ENCODE results near the gene NCOA3. TPM values are rescaled to one million over a fixed set of nuclear protein-coding genes. Genes with fewer than 3 reads are reported as not detected.

The NCOA3 gene
- total RNA-seq, 1 donor from 2014 or later: 187 TPM

GRCh38 chr20:47694021-47694818 lies 192.5 kb downstream of the NCOA3 start:
- CTCF ChIA-PET: no interaction called here
- H3K9me3 Mint-ChIP-seq: peaks cover 10% of the 10 kb centered on the region
- no peak overlapping the region for H3K4me3 Mint-ChIP-seq
- ATAC-seq (ENCODE audit: low read depth) (no peak), DNase-seq (no peak)
- intact Hi-C loops (cut with micrococcal nuclease): no loop called here
- no peak for TF ChIP-seq CTCF (IDR thresholded peaks at IDR 0.05)
- no peaks in the 10 kb centered on the region for H3K36me3 Mint-ChIP-seq (ENCODE audit: low read depth)
- H3K27ac Mint-ChIP-seq: no peak overlapping the region
- peaks cover 2% of the 10 kb centered on the region for H3K27me3 Mint-ChIP-seq
- POLR2A ChIA-PET: no interaction called here
- H3K4me1 Mint-ChIP-seq: peaks cover 4% of the 10 kb centered on the region

- no peak for TF ChIP-seq CTCF (IDR thresholded peaks at IDR 0.05)
- H3K4me1 Mint-ChIP-seq: peaks cover 4% of the 10 kb centered on the region
- peaks cover 3% of the 10 kb centered on the region for H3K9me3 Mint-ChIP-seq
- DNase-seq: no peak
- H3K36me3 Mint-ChIP-seq (ENCODE audit: low read depth): no peaks in the 10 kb centered on the region
- ChIA-PET POLR2A (no interaction called here), CTCF (no interaction called here)
- H3K4me3 Mint-ChIP-seq: no peak overlapping the region
- H3K27ac Mint-ChIP-seq: no peak overlapping the region
- ATAC-seq (ENCODE audit: low read depth): no peak
- intact Hi-C loops (cut with micrococcal nuclease): no loop called here
- H3K27me3 Mint-ChIP-seq: peaks cover 5% of the 10 kb centered on the region
Measured at GRCh38 chr20:47696856-47697255, 195.2 kb downstream of the NCOA3 start.

- ChIA-PET CTCF (interaction anchor here (1.1 kb wide), 1 partner anchor 17 kb away, joined by 3 read pairs; no protein-coding TSS in a partner anchor), POLR2A (no interaction called here)
- H3K4me1 Mint-ChIP-seq: peaks cover 4% of the 10 kb centered on the region
- H3K4me3 Mint-ChIP-seq: no peak overlapping the region
- no peak for ATAC-seq (ENCODE audit: low read depth)
- no peak for DNase-seq
- H3K9me3 Mint-ChIP-seq: no peaks in the 10 kb centered on the region
- no peaks in the 10 kb centered on the region for H3K36me3 Mint-ChIP-seq (ENCODE audit: low read depth)
- no peak for TF ChIP-seq CTCF (IDR thresholded peaks at IDR 0.05)
- H3K27ac Mint-ChIP-seq: no peak overlapping the region
- peaks cover 5% of the 10 kb centered on the region for H3K27me3 Mint-ChIP-seq
- intact Hi-C loops (cut with micrococcal nuclease): no loop called here
Measured at GRCh38 chr20:47698142-47698541, 196.5 kb downstream of the NCOA3 start.

DNA sequence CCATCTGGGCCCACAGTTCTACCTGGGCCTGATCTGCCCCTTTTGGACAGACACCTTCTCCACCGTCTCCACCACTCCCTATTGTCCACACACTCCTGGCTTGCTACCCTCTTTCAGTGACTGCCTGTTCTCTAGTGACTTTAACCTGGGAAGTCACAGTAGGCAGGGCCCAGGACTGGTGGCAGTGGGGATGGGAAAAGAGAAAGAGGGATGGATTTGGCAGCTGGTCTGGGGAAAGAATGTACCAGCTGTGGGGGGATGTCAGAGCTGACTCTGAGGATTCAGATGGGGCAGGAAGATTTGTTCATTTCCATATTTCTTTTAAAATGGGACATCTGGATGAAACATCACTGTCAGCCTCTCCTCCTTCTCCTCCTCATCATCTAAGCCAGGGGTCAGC lies 198.1 kb downstream of the NCOA3 start:
- intact Hi-C loops (cut with micrococcal nuclease): no loop called here
- H3K27me3 Mint-ChIP-seq: peaks cover 7% of the 10 kb centered on the region
- DNase-seq: no peak
- no peak overlapping the region for H3K4me3 Mint-ChIP-seq
- TF ChIP-seq CTCF (IDR thresholded peaks at IDR 0.05): no peak
- no peaks in the 10 kb centered on the region for H3K36me3 Mint-ChIP-seq (ENCODE audit: low read depth)
- no peak overlapping the region for H3K27ac Mint-ChIP-seq
- H3K9me3 Mint-ChIP-seq: no peaks in the 10 kb centered on the region
- ChIA-PET POLR2A (no interaction called here), CTCF (no interaction called here)
- no peak for ATAC-seq (ENCODE audit: low read depth)
- peaks cover 4% of the 10 kb centered on the region for H3K4me1 Mint-ChIP-seq

GRCh38 chr20:47700327-47700726 lies 198.6 kb downstream of the NCOA3 start:
- Mint-ChIP-seq H3K9me3 (no peaks in the 10 kb centered on the region), H3K27ac (no peak overlapping the region), H3K4me3 (no peak overlapping the region), H3K4me1 (peaks cover 1% of the 10 kb centered on the region), H3K36me3 (ENCODE audit: low read depth) (no peaks in the 10 kb centered on the region), H3K27me3 (peaks cover 7% of the 10 kb centered on the region)
- no peak for TF ChIP-seq CTCF (IDR thresholded peaks at IDR 0.05)
- no peak for ATAC-seq (ENCODE audit: low read depth)
- no peak for DNase-seq
- ChIA-PET CTCF (no interaction called here), POLR2A (no interaction called here)
- intact Hi-C loops (cut with micrococcal nuclease): no loop called here

Data from activated B cell treated with CpG ODN at 0.5 μM for 24 hours (primary cell).